Right atrium auricular region (tissue), 2 donors: ENCODE measurements around the gene ROCK2. TPM values are rescaled to one million over a fixed set of nuclear protein-coding genes. Genes with fewer than 3 reads are reported as not detected.
"Not testable (repeated sequence)": the region's sequence is repeated elsewhere in the genome, so short reads cannot be mapped to it uniquely, and the experiment has no call there.

Experiments
- DNase-seq: peaks from one replicate; pipeline ENCODE4 v3.0.0-alpha.2; 2019; ENCODE audit warnings: low spot score
- H3K27ac ChIP-seq, 2 donors: fragments of 200-600 bp; sonication (generic); 1 replicate in 1 of 2; 2 replicates in 1 of 2; pipeline ENCODE4 v1.5.1; 2016 to 2019
- H3K27me3 ChIP-seq, 2 donors: fragments of 200-600 bp; sonication (generic); one replicate each; pipeline versions ENCODE4 v1.5.1 to v1.6.0; 2017 to 2019
- H3K36me3 ChIP-seq: fragments of 200-600 bp; sonication (generic); one replicate; pipeline ENCODE4 v1.5.1; 2016
- H3K4me1 ChIP-seq, 2 donors: fragments of 200-600 bp; sonication (generic); one replicate each; pipeline versions ENCODE4 v1.5.1 to v1.6.0; 2017 to 2019
- H3K4me3 ChIP-seq, 2 donors: fragments of 200-600 bp; sonication (generic); 1 replicate in 1 of 2; 2 replicates in 1 of 2; pipeline ENCODE4 v1.5.1; 2017 to 2019; ENCODE audit warnings: mild to moderate bottlenecking in 1 of 2, moderate library complexity in 1 of 2
- H3K9me3 ChIP-seq, 2 donors: fragments of 200-600 bp; sonication (generic); one replicate each; pipeline ENCODE4 v1.5.1; 2019
- total RNA-seq, 2 donors: library from RNA; depleted of rRNA; stranded (reverse); fragments of >200 nt; gene quantifications; one replicate each; pipeline ENCODE4 v1.1.0, GENCODE V29; 2016
- TF ChIP-seq, protein P1 (sequence below), 2 donors: fragments of 200-600 bp; sonication (generic); IDR thresholded peaks; one replicate each; pipeline ENCODE4 v1.5.1; 2019; ENCODE audit warnings: antibody characterized with exemption in 2 of 2

ROCK2 gene
- total RNA-seq, 2 donors from 2014 or later: 32.3 to 32.6 TPM

DNA sequence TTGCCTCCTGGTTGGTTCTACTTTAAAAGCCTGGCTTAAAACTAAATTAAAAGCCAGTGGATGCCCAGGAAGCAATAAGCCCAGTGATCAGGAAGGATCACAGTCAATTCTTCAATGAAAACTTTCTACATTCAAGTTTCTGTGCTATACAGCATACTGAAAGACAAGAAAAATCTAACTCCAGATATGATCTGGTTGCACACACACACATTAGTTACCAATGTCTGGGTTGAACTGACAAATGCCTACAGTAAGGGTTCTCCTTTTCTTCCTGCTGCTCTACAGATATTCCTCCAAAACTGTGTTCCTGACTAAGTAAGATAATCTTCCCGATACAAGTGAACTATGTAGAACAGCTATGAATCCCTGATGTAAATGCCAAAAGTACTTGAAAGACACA, 81.3 kb downstream of the ROCK2 start:
- Histone ChIP-seq H3K27me3 (no peaks in the 10 kb centered on the region), H3K9me3 (no peaks in the 10 kb centered on the region), H3K36me3 (no peaks in the 10 kb centered on the region), H3K27ac (no peak overlapping the region), H3K4me3 (no peak overlapping the region), H3K4me1 (peaks cover 0 to 8% of the 10 kb centered on the region in 2 donors)
- TF ChIP-seq, protein P1, sequence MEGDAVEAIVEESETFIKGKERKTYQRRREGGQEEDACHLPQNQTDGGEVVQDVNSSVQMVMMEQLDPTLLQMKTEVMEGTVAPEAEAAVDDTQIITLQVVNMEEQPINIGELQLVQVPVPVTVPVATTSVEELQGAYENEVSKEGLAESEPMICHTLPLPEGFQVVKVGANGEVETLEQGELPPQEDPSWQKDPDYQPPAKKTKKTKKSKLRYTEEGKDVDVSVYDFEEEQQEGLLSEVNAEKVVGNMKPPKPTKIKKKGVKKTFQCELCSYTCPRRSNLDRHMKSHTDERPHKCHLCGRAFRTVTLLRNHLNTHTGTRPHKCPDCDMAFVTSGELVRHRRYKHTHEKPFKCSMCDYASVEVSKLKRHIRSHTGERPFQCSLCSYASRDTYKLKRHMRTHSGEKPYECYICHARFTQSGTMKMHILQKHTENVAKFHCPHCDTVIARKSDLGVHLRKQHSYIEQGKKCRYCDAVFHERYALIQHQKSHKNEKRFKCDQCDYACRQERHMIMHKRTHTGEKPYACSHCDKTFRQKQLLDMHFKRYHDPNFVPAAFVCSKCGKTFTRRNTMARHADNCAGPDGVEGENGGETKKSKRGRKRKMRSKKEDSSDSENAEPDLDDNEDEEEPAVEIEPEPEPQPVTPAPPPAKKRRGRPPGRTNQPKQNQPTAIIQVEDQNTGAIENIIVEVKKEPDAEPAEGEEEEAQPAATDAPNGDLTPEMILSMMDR (IDR thresholded peaks at IDR 0.05): no peak
- DNase-seq: no peak

DNA sequence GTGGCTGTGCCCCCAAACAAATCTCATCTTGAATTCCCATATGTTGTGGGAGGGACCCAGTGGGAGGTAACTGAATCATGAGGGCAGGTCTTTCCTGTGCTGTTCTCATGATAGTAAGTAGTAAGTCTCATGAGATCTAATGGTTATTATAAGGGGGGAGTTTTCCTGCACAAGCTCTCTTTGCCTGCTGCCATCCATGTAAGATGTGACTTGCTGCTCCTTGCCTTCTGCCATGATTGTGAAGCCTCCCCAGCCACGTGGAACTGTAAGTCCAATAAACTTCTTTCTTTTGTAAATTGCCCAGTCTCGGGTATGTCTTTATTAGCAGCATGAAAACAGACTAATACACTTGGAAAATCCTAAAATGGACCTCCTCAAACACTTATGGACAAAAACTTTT, 82.0 kb downstream of the ROCK2 start:
- H3K27me3 ChIP-seq, H3K4me1 ChIP-seq, DNase-seq, H3K9me3 ChIP-seq, H3K27ac ChIP-seq, H3K4me3 ChIP-seq, H3K36me3 ChIP-seq: not testable (repeated sequence)

DNA sequence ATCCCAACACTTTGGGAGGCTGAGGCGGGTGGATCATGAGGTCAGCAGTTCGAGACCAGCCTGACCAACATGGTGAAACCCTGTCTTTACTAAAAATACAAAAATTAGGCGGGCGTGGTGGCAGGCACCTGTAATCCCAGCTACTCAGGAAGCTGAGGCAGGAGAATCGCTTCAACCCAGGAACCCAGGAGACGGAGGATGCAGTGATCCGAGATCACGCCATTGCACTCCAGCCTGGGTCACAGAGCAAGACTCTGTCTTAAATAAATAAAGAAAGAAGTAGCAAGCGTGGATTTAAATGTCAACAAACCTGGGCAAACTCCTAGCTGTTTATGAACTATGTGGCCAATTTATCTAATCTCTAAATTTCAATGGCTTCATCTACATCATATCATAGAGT, 82.9 kb downstream of the ROCK2 start:
- H3K27me3 ChIP-seq, H3K4me3 ChIP-seq, DNase-seq: not testable (repeated sequence)

DNA sequence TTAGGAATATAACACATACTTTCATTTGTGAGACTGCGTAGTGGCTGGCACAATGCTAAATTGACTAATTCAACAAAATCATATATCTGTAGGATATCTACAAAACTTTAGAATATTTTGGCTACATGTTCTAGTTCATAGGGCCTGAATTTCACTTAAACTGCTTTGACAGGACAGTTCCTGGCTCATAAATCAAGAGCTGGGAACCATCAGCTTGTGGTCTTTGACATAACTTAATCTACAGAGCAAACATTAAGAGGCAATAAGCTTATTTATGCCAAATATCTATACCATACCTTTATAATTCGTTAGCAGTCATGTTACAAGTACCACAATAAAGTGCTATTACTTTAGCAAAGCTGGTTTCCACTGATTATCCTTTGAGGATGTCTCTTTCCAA, 83.5 kb downstream of the ROCK2 start:
- TF ChIP-seq, protein P1 (IDR thresholded peaks at IDR 0.05): no peak
- H3K27me3 ChIP-seq: no peaks in the 10 kb centered on the region
- H3K4me3 ChIP-seq: no peak overlapping the region
- DNase-seq: no peak
- peaks cover 0 to 8% of the 10 kb centered on the region in 2 donors for H3K4me1 ChIP-seq
- no peaks in the 10 kb centered on the region for H3K36me3 ChIP-seq
- no peaks in the 10 kb centered on the region for H3K9me3 ChIP-seq
- no peak overlapping the region for H3K27ac ChIP-seq

More for the DNA sequence above, 82.9 kb downstream of the ROCK2 start:
- not testable (repeated sequence) for H3K4me1 ChIP-seq, H3K36me3 ChIP-seq, H3K9me3 ChIP-seq, H3K27ac ChIP-seq

DNA sequence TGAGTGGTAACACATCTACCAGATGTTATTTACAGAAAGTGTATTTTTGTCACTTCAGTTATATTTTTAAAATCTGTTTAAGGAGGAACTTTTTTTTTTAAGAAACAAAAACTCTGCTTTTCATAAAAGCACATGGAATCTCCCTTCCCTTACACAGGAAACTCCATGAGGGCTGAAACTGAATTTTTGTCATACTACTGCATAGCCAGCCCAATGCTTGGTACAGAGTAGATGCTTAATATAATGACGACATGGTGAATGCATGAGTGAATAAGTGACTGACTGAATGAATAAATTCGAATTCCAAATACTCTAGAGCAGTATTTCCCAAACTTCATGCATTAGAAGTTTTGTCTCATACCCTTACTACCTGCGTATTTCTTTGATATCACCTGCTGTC, 86.5 kb downstream of the ROCK2 start:
- no peaks in the 10 kb centered on the region for H3K9me3 ChIP-seq
- no peak for DNase-seq
- H3K27me3 ChIP-seq: no peaks in the 10 kb centered on the region
- TF ChIP-seq, protein P1 (IDR thresholded peaks at IDR 0.05): no peak
- peaks cover 0 to under 1% of the 10 kb centered on the region in 2 donors for H3K4me1 ChIP-seq
- H3K36me3 ChIP-seq: no peaks in the 10 kb centered on the region
- no peak overlapping the region for H3K27ac ChIP-seq
- no peak overlapping the region for H3K4me3 ChIP-seq

DNA sequence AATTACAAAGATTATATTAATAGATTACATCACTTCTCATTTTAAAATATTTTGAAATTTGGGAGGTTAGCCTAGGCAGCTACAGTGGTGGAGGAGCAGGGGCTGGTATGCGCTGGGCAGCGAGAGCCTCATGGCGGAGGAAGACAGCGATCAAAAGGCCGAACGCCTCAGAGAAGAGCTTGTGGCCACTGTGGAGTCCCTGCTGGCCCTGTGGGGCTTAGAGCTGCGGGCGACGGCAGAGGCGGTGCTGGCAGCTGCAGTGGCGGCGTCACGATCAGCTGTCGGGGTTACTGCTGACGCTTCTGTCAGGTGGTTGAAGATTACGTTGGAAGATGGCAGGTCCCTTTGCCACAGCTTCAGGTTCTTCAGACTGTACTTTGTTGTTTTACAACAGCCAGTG, 87.4 kb downstream of the ROCK2 start:
- Histone ChIP-seq H3K36me3 (no peaks in the 10 kb centered on the region), H3K9me3 (no peaks in the 10 kb centered on the region), H3K27me3 (no peaks in the 10 kb centered on the region), H3K4me3 (no peak overlapping the region), H3K4me1 (no peaks in the 10 kb centered on the region), H3K27ac (no peak overlapping the region)
- TF ChIP-seq, protein P1 (IDR thresholded peaks at IDR 0.05): no peak
- DNase-seq: no peak

DNA sequence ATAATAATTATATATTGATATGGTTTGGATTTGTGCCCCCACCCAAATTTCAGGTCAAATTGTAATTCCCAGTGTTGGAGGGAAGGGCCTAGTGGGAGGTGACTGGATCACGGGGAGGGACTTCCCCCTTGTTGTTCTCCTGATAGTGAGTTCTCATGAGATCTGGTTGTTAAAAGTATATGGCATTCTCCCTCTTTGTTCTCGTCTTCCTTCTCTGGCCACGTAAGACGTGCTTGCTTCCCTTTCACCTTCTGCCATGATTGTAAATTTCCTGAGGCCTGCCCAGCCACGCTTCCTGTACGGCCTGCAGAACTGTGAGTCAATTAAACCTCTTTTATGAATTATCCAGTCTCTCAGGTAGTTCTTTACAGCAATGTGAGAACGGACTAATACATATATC, 88.3 kb downstream of the ROCK2 start:
- H3K9me3 ChIP-seq: no peaks in the 10 kb centered on the region
- H3K27me3 ChIP-seq: no peaks in the 10 kb centered on the region
- no peak overlapping the region for H3K4me3 ChIP-seq
- H3K4me1 ChIP-seq: peaks cover 0 to 4% of the 10 kb centered on the region in 2 donors
- H3K27ac ChIP-seq: no peak overlapping the region
- DNase-seq: no peak
- TF ChIP-seq, protein P1 (IDR thresholded peaks at IDR 0.05): no peak
- no peaks in the 10 kb centered on the region for H3K36me3 ChIP-seq
